ENCODE measurements around the gene GDF7.
"Not testable (repeated sequence)": the region's sequence is repeated elsewhere in the genome, so short reads cannot be mapped to it uniquely, and the experiment has no call there.

GDF7 gene

DNA sequence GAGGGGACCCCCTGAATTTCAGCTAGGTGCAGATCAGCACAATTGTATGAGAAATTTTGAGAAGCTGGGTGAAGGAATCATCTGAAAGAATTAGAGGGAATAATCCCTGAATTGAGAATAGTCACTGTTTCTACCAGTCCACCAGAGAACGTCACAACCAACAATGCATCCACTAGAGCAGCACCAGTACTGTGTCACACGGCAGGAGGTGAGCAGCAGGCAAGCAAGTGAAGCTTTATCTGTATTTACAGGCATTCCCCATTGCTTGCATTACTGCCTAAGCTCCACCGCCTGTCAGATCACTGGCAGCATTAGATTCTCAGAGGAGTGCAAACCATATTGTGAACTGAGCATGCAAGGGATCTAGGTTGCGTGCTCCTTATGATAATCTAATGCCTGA lies 40.7 kb downstream of the GDF7 start:
- DNase-seq = no peak

DNA sequence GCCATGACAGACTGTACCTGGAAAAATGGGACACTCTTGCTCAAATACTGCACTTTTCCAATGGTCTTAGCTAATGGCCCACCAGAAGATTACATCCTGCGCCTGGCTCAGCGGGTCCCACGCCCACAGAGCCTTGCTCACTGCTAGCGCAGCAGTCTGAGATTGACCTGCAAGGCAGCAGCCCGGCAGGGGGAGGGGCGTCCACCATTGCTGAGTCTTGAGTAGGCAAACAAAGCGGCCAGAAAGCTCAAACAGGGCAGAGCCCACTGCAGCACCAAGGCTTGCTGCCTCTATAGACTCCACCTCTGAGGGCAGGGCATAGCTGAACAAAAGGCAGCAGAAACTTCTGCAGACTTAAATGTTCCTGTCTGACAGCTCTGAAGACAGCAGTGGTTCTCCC lies 44.7 kb downstream of the GDF7 start:
- DNase-seq = not testable (repeated sequence)

DNA sequence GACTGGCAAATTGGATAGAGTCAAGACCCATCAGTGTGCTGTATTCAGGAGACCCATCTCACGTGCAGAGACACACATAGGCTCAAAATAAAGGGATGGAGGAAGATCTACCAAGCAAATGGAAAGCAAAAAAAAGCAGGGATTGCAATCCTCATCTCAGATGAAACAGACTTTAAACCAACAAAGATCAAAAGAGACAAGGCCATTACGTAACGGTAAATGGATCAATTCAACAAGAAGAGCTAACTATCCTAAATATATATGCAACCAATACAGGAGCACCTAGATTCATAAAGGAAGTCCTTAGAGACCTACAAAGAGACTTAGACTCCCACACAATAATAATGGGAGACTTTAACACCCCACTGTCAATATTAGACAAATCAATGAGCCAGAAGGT lies 46.6 kb downstream of the GDF7 start:
- DNase-seq = not testable (repeated sequence)

DNA sequence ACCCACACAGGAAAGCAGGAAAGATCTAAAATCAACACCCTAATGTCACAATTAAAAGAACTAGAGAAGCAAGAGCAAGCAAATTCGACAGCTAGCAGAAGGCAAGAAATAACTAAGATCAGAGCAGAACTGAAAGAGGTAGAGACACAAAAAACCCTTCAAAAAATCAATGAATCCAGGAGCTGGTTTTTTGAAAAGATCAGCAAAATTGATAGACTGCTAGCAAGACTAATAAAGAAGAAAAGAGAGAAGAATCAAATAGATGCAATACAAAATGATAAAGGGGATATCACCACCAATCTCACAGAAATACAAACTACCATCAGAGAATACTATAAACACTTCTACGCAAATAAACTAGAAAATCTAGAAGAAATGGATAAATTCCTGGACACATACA lies 47.5 kb downstream of the GDF7 start:
- DNase-seq = not testable (repeated sequence)

DNA sequence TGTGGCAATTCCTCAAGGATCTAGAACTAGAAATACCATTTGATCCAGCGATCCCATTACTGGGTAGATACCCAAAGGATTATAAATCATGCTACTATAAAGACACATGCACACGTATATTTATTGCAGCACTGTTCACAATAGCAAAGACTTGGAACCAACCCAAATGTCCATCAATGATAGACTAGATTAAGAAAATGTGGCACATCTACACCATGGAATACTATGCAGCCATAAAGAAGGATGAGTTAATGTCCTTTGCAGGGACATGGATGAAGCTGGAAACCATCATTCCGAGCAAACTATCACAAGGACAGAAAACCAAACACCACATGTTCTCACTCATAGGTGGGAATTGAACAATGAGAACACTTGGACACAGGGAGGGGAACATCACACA lies 49.2 kb downstream of the GDF7 start:
- DNase-seq = not testable (repeated sequence)

DNA sequence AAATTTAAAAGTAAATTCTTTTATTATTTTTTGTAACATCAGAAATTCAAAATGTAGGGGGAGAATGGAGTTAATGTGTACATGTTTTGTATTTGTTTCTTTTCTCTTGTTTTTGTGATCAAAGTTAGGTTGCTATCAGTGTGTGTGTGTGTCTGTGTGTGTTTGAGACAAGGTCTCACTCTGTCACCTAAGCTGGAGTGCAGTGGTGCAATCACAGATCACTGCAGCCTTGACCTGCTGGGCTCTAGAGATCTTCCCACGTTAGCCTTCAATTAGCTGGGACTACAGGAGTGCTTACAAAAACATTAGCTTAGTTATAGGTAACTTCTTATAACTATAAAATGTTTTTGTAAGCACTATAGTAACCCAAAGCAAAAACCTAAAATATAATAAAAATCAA lies 50.7 kb downstream of the GDF7 start:
- DNase-seq = no peak

DNA sequence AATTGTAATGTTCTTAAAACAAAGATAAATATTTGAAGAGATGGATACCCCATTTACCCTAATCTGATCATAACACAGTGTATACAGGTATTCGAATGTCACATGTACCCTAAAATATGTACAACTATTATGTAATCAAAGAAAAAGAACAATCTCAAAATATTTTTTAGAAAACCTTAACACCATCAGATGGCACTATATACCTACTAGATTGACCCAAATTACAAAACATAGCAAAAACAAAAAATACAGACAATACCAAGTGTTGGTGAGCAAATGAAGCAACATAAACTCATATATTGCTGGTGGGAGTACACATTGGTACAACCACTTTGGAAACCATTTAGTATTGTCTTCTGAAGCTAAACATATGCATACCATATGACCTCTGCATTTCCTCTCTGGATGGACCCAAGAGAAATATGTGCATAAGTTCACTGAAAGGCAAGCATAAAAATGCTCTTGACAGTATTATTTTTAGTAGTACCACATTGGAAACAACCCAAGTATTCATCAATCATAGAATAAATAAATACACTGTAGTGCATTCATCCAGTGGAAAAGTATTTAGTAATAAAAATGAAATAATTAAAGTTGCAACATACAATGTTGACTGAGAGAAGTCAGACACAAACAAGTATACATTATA lies 55.8 kb downstream of the GDF7 start:
- DNase-seq = no peak

DNA sequence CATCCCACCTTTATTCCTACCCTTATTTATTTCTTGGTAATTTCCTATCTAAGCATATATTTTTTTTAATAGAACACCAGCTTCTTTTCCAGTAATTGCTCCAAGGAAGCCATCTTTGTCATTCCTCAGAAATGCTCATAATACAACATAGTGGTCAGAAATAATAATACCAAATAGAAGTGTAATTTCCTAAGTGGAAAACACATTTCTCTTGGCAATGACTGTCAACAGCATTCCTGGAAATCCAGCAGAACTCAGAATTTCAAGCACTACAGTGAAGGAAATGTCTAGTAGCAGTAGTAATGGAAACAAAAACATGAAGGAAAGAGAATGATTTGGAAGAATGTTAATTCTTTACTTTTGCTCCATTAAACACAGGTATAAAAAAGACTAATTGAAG lies 56.6 kb downstream of the GDF7 start:
- DNase-seq = no peak

DNA sequence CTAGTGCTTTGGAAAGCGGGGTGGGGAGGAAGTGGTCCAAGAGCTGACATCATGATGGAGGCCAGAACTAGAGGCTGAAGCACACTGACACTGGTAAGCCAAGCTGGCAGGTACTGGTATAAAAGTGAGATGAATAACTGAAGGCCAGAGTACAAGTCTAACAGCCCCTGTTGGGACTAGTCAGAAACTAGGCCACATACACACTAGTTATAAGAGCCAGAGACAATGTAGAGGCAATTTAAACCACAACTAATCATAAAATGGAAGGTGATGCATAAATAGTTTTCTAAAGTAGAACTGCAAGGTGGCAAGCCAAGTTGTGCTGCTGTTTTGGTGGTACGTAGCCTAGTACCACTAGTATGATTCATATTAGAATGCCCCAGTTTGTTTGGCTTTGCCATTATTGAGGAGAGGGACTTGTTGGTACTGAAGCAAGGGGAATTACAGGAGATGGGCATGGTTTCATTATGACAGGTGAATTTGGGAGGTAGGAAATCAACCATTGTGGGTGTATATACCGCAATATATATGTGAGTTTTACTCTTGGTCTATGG lies 57.6 kb downstream of the GDF7 start:
- DNase-seq = no peak

DNA sequence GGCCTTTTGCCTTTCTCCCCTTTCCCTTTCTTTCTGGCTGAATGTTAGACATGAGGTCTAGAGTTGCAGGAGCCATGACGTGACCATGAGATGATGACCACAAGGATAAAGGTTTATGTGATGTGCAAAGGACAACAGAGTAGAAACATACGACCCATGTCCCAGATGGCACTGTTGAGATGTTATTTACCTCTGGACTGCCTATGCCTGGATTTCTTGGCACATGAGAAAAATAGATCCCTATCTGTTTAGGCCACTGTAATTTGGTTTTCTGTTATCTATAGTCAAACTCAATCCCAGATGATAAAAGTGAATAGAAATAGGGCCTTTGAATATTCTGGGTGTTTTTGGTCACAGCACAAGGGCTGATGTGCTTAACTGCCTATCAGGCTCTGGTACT lies 58.8 kb downstream of the GDF7 start:
- DNase-seq = no peak

DNA sequence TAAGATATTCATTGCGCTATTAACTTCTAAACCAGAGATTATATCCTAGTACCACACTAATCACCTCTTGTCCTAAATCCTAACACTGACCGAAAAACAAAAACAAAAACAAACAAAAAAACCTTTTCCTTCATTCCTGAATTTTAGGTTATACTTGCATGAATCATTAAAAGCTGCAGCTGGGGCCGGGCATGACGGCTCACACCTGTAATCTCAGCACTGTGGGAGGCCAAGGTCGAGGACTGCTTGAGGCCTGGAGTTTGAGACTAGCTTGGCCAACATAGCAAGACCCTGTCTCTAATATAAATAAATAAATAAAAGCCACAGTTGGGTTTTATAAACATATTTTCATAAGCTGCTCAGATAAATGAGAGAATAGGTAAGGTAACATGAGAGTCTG lies 60.0 kb downstream of the GDF7 start:
- DNase-seq = no peak

DNA sequence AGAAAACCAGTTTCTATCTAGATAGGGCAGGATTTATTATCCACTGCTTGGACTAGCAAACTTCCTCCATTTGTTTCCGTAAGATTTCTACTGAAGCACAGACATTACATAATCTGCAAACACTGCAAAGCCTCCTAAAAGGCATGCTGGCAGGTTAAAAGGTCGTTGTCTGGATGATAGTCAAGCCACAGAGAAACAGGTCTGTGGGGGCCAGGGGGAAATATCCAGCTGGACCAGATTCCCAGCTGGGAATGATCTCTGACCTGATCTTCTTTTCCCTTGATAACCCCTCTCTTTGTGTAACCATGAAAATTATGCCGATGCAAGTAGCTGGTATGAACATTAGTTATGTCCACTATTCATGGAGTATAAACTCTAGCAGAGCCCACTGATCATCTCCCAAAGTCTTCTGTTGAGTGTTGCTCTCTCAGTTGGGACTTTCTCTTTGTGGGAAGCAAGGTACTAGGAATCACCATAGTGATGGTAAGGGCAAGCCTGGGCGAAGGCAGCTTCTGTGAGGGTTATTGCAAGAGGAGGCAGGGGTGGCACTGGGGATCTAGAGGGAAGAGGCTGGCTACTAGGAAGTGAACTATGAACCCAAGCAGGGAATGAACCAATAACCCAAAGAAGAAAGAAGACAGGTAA lies 61.3 kb downstream of the GDF7 start:
- peak; percentile 40 for DNase-seq

Data from NCI-H2171 treated with DMSO at 0.1 percent for 48 hours (cell line).